ENCODE results near the gene BEAN1.
"Not testable (repeated sequence)": the region's sequence is repeated elsewhere in the genome, so short reads cannot be mapped to it uniquely, and the experiment has no call there.

Gene BEAN1

GRCh38 chr16:66510711-66511601 lies 83.9 kb downstream of the BEAN1 start:
- no peak for DNase-seq

- DNase-seq: no peak
Observed at GRCh38 chr16:66511602-66512271, 84.6 kb downstream of the BEAN1 start.

GRCh38 chr16:66512272-66513110 lies 85.4 kb downstream of the BEAN1 start:
- no peak for DNase-seq

- DNase-seq: no peak
Observed at GRCh38 chr16:66513111-66513723, 86.1 kb downstream of the BEAN1 start.

- DNase-seq: not testable (repeated sequence)
Observed at GRCh38 chr16:66514391-66514790, 87.3 kb downstream of the BEAN1 start.

- not testable (repeated sequence) for DNase-seq
Observed at GRCh38 chr16:66514980-66515595, 88.0 kb downstream of the BEAN1 start.

- DNase-seq: no peak
Observed at GRCh38 chr16:66515596-66516508, 88.8 kb downstream of the BEAN1 start.

- no peak for DNase-seq
Observed at GRCh38 chr16:66516509-66516807, 89.4 kb downstream of the BEAN1 start.

- DNase-seq: no peak
Observed at GRCh38 chr16:66516808-66517585, 89.9 kb downstream of the BEAN1 start.

GRCh38 chr16:66517586-66518263 lies 90.6 kb downstream of the BEAN1 start:
- DNase-seq: no peak

GRCh38 chr16:66519482-66520373 lies 92.6 kb downstream of the BEAN1 start:
- DNase-seq: no peak

GRCh38 chr16:66520406-66521170 lies 93.5 kb downstream of the BEAN1 start:
- no peak for DNase-seq

GRCh38 chr16:66521252-66521713 lies 94.2 kb downstream of the BEAN1 start:
- DNase-seq: no peak

GRCh38 chr16:66521951-66522771 lies 95.1 kb downstream of the BEAN1 start:
- DNase-seq: no peak

- no peak for DNase-seq
Observed at GRCh38 chr16:66522816-66523590, 95.9 kb downstream of the BEAN1 start.

- no peak for DNase-seq
Observed at GRCh38 chr16:66523861-66524354, 96.8 kb downstream of the BEAN1 start.
